Measurements from ENCODE around the gene COQ3.
"Not testable (repeated sequence)": the region's sequence is repeated elsewhere in the genome, so short reads cannot be mapped to it uniquely, and the experiment has no call there.

COQ3 gene

DNA sequence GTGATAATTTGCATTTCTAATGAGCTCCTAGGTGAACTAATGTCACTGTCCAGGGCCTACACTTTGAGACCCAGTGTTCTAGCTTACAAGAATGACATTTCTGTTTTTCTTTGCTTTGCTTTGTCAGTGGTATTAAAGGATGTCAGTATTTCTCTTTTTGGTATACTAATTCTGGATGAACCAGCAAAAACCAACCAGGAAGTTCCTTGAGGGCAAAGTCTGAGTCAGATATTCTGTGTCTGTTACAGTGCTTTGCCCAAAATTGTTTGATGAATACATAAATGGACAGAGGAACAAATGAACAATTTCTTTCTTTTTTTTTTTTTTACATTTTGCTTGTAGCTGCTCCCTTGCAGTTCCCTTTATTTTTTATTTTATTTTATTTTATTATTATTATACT is 15.4 kb downstream of the COQ3 start:
- DNase-seq = no peak

- DNase-seq = no peak
Measured at GRCh38 chr6:99369533-99369932, 24.5 kb downstream of the COQ3 start.

GRCh38 chr6:99366852-99367251 is 27.1 kb downstream of the COQ3 start:
- no peak for DNase-seq

- no peak for DNase-seq
Measured at GRCh38 chr6:99364026-99364425, 30.0 kb downstream of the COQ3 start.

DNA sequence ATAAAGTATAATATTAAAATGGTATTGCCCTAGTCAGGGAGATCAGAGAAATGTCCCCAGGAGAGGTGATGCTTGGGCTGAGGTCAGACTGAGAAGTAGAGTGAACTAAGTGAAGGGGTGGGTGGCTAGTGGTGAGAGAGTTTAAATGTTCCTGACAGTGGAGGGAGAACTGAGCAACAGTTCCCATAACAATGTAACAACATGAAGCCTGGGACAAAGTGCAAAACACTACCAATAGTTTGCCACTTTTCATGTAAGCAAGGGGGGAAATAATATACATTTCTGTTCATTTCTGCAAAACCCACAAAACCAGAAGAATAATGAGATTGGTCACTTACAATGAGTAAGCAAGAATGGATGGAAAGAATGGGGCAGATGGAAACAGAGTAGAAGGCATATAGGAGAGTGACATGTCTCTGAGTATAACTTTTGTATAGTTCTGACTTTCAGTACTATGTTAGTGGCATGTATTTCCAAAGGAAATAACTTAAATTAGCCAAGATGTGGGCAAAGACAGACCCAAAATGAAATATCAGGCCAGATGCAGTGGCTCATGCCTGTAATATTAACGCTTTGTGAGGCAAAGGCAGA is 31.2 kb downstream of the COQ3 start:
- no peak for DNase-seq

GRCh38 chr6:99359800-99360199 is 34.2 kb downstream of the COQ3 start:
- no peak for DNase-seq

- no peak for DNase-seq
Measured at GRCh38 chr6:99356641-99357040, 37.4 kb downstream of the COQ3 start.

GRCh38 chr6:99354983-99355382 is 39.0 kb downstream of the COQ3 start:
- DNase-seq = no peak

- no peak for DNase-seq
Measured at GRCh38 chr6:99353126-99353525, 40.9 kb downstream of the COQ3 start.

DNA sequence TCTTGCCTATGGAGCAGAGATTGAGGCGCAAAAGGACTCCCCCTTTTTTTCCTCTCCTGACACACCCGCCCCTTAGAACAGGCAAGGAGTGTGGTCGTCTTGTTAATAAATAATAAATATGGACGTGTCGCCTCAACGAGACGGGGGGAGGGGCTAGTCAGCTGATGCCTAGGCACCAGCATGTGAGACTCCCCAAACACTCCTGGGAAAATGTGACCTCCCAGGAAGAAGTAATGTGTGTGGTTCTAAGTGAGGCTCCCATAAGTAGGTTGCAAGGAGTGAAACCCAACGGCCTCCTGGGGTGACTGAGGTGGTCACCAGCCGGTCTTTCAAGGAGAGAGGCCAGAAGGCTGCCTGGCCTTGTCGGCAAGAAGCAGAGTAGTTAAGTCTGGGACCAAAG is 43.4 kb downstream of the COQ3 start:
- DNase-seq = no peak

DNA sequence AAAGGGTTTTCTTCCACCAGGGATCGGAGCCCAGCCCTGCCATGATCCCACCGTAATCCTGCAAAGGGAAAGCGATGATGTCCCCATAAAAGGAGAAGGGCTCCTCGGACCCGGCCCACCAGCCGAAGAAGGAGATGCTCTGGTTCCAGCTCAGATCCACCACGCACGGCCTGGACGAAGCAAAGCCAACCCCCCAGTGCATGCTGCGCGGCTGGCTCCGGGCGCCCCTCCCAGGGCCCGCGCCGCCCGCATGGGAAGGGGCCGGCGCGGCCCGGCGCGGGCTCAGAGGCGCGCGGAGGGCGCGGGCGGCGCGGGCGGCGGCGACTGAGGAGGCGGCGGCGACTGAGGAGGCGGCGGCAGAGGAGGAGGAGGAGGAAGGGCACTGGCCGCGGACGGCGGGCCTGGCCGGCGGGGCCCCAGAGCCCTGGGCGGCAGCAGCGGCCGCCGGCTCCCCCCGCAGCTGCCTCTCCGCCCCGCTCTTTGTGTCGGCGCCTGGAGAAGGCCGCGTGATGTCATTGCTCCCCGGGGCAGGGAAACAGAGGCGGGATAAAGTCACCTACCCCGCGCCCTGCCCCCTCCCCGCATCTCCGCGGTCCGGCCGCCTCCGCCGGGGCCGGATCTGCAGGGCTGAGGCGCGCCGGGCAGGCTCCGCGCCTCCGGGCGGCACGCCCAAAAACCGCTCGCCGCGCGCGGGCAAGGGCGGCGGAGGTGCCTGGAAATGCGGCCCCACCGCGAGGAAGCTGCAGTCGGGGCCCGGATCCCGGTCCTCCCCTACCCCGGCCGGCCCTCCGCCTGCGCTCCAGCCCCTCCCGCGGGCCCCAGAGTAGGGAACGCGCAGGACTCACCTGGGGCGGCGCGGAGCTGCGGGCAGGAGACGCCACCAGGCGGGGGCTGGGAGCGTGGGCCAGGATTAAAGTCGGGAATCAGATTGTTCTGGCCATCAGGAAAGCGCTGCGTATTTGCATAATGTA is 44.5 kb downstream of the COQ3 start, which contains the start of gene FAXC:
Gene FAXC, minus strand, starts transcription at position 504 of the 971 bp plus-strand sequence. Its CDS starts 302 bp downstream, at position 202.
- peak in 1 of 2 donors; percentile 27 for DNase-seq

GRCh38 chr6:99348288-99349170 is 45.5 kb downstream of the COQ3 start:
- no peak for DNase-seq

- no peak for DNase-seq
Measured at GRCh38 chr6:99347804-99348203, 46.2 kb downstream of the COQ3 start.

DNA sequence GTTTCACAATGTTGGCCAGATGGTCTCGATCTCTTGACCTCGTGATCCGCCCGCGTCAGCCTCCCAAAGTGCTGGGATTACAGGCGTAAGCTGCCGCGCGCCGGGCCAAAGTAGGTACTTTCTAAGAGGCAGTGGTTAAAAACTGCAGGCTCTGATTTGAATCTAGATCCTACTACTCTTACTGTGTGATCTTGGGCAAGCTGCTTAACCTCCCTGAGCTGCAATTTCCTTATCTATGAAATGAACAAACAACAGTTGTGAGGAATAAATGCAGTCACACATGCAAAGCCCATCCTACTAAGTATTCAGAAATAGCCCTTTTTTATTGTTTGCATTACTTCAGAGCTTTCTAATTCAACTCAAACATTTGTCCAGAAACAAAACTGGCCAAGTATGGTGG is 47.4 kb downstream of the COQ3 start:
- no peak for DNase-seq

GRCh38 chr6:99345164-99345563 is 48.8 kb downstream of the COQ3 start:
- no peak for DNase-seq

GRCh38 chr6:99344289-99344688 is 49.7 kb downstream of the COQ3 start:
- DNase-seq = no peak

DNA sequence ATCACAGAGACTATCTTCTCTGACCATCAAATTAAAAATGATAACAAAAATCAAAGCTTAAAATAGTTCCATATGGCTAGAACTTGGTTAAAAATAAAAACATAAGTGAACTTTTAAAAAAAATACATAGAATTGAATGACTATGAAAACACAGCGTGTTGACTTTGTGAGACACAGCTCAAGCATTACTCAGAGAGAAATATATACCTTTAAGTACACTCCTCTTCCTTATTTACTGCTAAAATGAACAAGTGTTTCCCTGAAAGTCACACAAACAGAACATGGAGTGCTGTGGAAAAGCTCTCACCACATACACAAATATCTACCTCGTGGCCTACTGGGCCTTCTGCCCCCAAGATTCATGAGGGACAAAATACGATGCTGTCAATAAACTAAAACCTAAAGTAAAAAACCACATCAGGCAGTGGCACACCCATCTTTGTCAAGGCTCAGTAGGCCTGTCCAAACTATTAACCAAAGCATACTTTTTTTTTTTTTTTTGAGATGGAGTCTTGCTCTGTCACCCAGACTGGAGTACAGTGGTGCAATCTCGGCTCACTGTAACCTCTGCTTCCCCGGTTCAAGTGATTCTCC is 52.0 kb downstream of the COQ3 start:
- no peak for DNase-seq

DNA sequence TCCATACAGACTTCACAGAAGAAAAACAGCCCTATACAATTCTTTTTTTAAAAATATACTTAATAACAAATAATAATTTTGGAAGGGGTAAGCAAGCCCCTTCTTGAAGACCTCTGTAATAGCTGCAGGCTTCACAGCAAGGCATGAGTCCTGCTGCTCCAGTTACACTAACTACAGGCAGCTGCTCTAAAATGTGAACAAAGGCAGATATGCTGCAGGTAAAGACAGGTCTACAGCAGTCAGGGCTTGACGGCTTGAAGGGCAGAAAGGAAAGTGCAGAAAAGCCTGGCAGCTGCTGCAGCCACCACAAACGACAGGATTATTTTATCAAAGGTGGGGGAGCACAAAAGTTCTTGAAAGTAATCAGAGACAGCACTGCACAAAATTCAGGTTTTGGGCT is 55.8 kb downstream of the COQ3 start:
- DNase-seq = no peak

DNA sequence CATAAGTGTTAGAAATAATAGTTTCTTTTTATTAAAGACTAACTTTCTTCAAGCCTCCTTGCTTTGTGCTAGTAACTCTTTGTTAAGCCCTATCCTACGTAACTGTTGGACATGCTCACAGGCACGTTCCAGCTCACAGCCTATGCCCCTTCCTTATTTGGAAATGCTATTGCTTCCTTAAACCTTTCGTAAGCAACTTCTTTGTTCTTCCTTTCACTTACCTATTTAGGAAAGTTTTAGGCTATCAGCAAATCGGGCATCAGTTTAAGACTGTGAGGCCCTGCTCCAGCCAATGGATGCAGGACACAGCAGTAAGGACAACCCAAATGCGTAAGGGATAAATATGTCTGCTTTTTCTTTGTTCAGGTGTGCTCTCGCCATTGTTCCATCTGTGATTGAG is 58.7 kb downstream of the COQ3 start:
- DNase-seq = not testable (repeated sequence)

GRCh38 chr6:99334526-99335127 is 59.4 kb downstream of the COQ3 start:
- no peak for DNase-seq

GRCh38 chr6:99333068-99333467 is 60.9 kb downstream of the COQ3 start:
- DNase-seq = no peak

DNA sequence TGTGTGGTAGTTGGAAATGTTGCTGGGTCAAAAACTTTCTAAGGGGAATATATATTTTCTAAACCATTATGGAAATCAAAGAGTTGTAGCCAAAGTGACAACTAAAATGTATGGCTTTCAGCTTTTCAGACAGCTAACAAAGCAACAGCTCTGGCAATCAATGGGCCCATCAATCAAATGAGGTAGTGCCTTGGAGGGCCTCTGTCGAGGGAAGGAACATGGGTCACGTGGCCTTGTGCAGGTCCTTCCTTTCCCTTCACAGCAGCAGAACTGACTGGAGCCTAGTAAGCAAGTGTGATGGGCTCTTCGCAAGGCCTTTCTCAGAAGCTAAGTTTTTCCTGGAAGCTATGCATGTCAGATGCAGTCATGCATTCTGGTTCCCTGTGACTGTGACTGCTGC is 62.5 kb downstream of the COQ3 start:
- no peak for DNase-seq
